Choroid plexus epithelial cell (primary cell): ENCODE measurements around the gene AREL1.
A peak's percentile ranks its signal among the peaks of the same experiment; 100 is the strongest.

Source experiments
- DNase-seq: peaks from one replicate; pipeline ENCODE4 v3.0.0-alpha.2; 2010; ENCODE audit warnings: low read depth
- H3K4me3 ChIP-seq: 2 replicates; pipeline ENCODE4 v1.5.1; 2011; ENCODE audit warnings: low read depth, mild to moderate bottlenecking, control low read depth, low read length, moderate library complexity
- CTCF ChIP-seq: conservative IDR thresholded peaks from 2 replicates; pipeline ENCODE4 v1.5.1; 2011; ENCODE audit warnings: low read depth, mild to moderate bottlenecking, control low read depth, inconsistent platforms, low read length, moderate library complexity

AREL1 gene

GRCh38 chr14:74655599-74656395, 57.1 kb downstream of the AREL1 start:
- no peak overlapping the region for H3K4me3 ChIP-seq
- DNase-seq: peak; percentile 80
- TF ChIP-seq CTCF: no peak

GRCh38 chr14:74654931-74655330, 57.9 kb downstream of the AREL1 start:
- H3K4me3 ChIP-seq: no peak overlapping the region
- no peak for DNase-seq

GRCh38 chr14:74653386-74654138, 59.3 kb downstream of the AREL1 start:
- no peak for TF ChIP-seq CTCF

More at GRCh38 chr14:74654931-74655330, 57.9 kb downstream of the AREL1 start:
- no peak for TF ChIP-seq CTCF

GRCh38 chr14:74652541-74652940, 60.3 kb downstream of the AREL1 start:
- TF ChIP-seq CTCF: no peak
- H3K4me3 ChIP-seq: no peak overlapping the region
- no peak for DNase-seq

More at GRCh38 chr14:74653386-74654138, 59.3 kb downstream of the AREL1 start:
- DNase-seq: no peak
- no peak overlapping the region for H3K4me3 ChIP-seq

GRCh38 chr14:74650927-74651686, 61.8 kb downstream of the AREL1 start:
- no peak for DNase-seq
- TF ChIP-seq CTCF: no peak
- H3K4me3 ChIP-seq: no peak overlapping the region

GRCh38 chr14:74649673-74650072, 63.2 kb downstream of the AREL1 start:
- no peak for TF ChIP-seq CTCF
- no peak for DNase-seq
- H3K4me3 ChIP-seq: no peak overlapping the region
